Neural cell (in vitro differentiated cells): ENCODE results near the gene EFEMP2. TPM values are rescaled to one million over a fixed set of nuclear protein-coding genes. Genes with fewer than 3 reads are reported as not detected.

Experiments
- H2AFZ ChIP-seq: fragments of 200-600, 300-800 bp; sonication (generic), shearing (Covaris generic); 2 replicates; pipeline ENCODE4 v1.6.0; 2014; ENCODE audit warnings: low read depth, mild to moderate bottlenecking, antibody characterized with exemption, low read length, moderate library complexity
- H3F3A ChIP-seq: fragments of 200-600 bp; shearing (Covaris generic); 2 replicates; pipeline ENCODE4 v1.6.1; 2016; ENCODE audit warnings: mild to moderate bottlenecking, moderate library complexity, mixed read lengths, antibody characterized with exemption, low read length; ENCODE audit not compliant: insufficient read depth, poor library complexity, severe bottlenecking
- H3K27ac ChIP-seq: fragments of 200-600, 300-800 bp; sonication (generic), shearing (Covaris generic); 2 replicates; pipeline ENCODE4 v1.5.1; 2014; ENCODE audit warnings: mild to moderate bottlenecking, low read length, moderate library complexity
- H3K27me3 ChIP-seq: fragments of 300-800, 200-600 bp; sonication (generic), shearing (Covaris generic); 2 replicates; pipeline ENCODE4 v1.6.0; 2014; ENCODE audit warnings: mild to moderate bottlenecking, low read depth, low read length, moderate library complexity; ENCODE audit not compliant: insufficient read depth
- H3K36me3 ChIP-seq: fragments of 300-800, 200-600 bp; sonication (generic), shearing (Covaris generic); 2 replicates; pipeline ENCODE4 v1.5.1; 2014; ENCODE audit warnings: mild to moderate bottlenecking, antibody characterized with exemption, low read length, moderate library complexity; ENCODE audit not compliant: insufficient read depth
- H3K4me2 ChIP-seq: fragments of 300-800, 200-600 bp; sonication (generic), shearing (Covaris generic); 2 replicates; pipeline ENCODE4 v1.6.0; 2014; ENCODE audit warnings: mild to moderate bottlenecking, low read length
- H3K4me3 ChIP-seq: fragments of 300-800, 200-600 bp; sonication (generic), shearing (Covaris generic); 2 replicates; pipeline ENCODE4 v1.5.1; 2014; ENCODE audit warnings: mild to moderate bottlenecking, low read length, moderate library complexity
- H3K79me2 ChIP-seq: fragments of 200-600 bp; shearing (Covaris generic); replicated peaks from 2 replicates; pipeline ENCODE4 v1.6.0; 2014; ENCODE audit warnings: mild to moderate bottlenecking, low read length, moderate library complexity; ENCODE audit not compliant: insufficient read depth
- H3K9ac ChIP-seq: fragments of 300-800, 200-600 bp; sonication (generic), shearing (Covaris generic); 2 replicates; pipeline ENCODE4 v1.6.1; 2016; ENCODE audit warnings: mild to moderate bottlenecking, low read length, mixed read lengths
- H3K9me2 ChIP-seq: fragments of 200-600 bp; shearing (Covaris generic); 2 replicates; pipeline ENCODE4 v1.6.1; 2016; ENCODE audit warnings: mild to moderate bottlenecking, low read length, mixed read lengths; ENCODE audit not compliant: insufficient read depth
- H3K9me3 ChIP-seq: fragments of 200-600, 300-800 bp; sonication (generic), shearing (Covaris generic); 2 replicates; pipeline ENCODE4 v1.6.1; 2016; ENCODE audit warnings: mild to moderate bottlenecking, mixed run types, low read length, moderate library complexity, mixed read lengths
- H4K20me1 ChIP-seq: fragments of 200-600 bp; shearing (Covaris generic); 2 replicates; pipeline ENCODE4 v1.6.1; 2016; ENCODE audit warnings: mild to moderate bottlenecking, mixed run types; ENCODE audit not compliant: insufficient read depth
- EP300 ChIP-seq: fragments of 450-650 bp; conservative IDR thresholded peaks from 2 replicates; pipeline ENCODE4 v1.6.1; 2014; ENCODE audit warnings: antibody characterized with exemption, mild to moderate bottlenecking, moderate library complexity; ENCODE audit not compliant: poor library complexity, severe bottlenecking
- EZH2 ChIP-seq: fragments of 200-600, 300-800 bp; shearing (Covaris generic), sonication (generic); IDR thresholded peaks from 2 replicates; pipeline ENCODE4 v1.6.1; 2014; ENCODE audit warnings: antibody characterized with exemption, low read length, borderline replicate concordance, mild to moderate bottlenecking; ENCODE audit not compliant: insufficient read depth, poor library complexity, severe bottlenecking
- MXI1 ChIP-seq: fragments of 450-650 bp; conservative IDR thresholded peaks from 2 replicates; pipeline ENCODE4 v1.6.1; 2014; ENCODE audit warnings: antibody characterized with exemption, mild to moderate bottlenecking; ENCODE audit not compliant: poor library complexity, severe bottlenecking
- POLR2AphosphoS5 ChIP-seq: IDR thresholded peaks from 2 replicates; pipeline ENCODE4 v1.6.1; 2012
- RAD21 ChIP-seq: fragments of 450-650 bp; conservative IDR thresholded peaks from 2 replicates; pipeline ENCODE4 v1.6.1; 2014; ENCODE audit warnings: antibody characterized with exemption, mild to moderate bottlenecking, moderate library complexity
- SMC3 ChIP-seq: fragments of 450-650 bp; conservative IDR thresholded peaks from 2 replicates; pipeline ENCODE4 v1.6.1; 2014; ENCODE audit warnings: antibody characterized with exemption, mild to moderate bottlenecking, moderate library complexity; ENCODE audit not compliant: poor library complexity
- TAF1 ChIP-seq: IDR thresholded peaks from 2 replicates; pipeline ENCODE4 v1.6.1; 2012; ENCODE audit warnings: low read depth
- polyA plus RNA-seq: library from polyadenylated mRNA; depleted of rRNA; stranded (reverse); fragments of >200 nt; gene quantifications from 2 replicates; pipeline ENCODE4 v1.2.3, GENCODE V29; 2014
- TF ChIP-seq, protein P1 (sequence below): IDR thresholded peaks from 2 replicates; pipeline ENCODE4 v1.6.1; 2012; ENCODE audit warnings: borderline replicate concordance
- TF ChIP-seq, protein P2 (sequence below): fragments of 450-650 bp; IDR thresholded peaks from 2 replicates; pipeline ENCODE4 v1.5.1; 2014; ENCODE audit warnings: antibody characterized with exemption, mild to moderate bottlenecking, moderate library complexity; ENCODE audit not compliant: poor library complexity, severe bottlenecking

EFEMP2 gene
- polyA plus RNA-seq, 1 donor from 2014 or later = 0.67 TPM

GRCh38 chr11:65854852-65855837 is 17.5 kb downstream of the EFEMP2 start:
- peaks cover 48% of the 10 kb centered on the region for H4K20me1 ChIP-seq
- no peaks in the 10 kb centered on the region for H3K9me2 ChIP-seq
- TF ChIP-seq, protein P1, sequence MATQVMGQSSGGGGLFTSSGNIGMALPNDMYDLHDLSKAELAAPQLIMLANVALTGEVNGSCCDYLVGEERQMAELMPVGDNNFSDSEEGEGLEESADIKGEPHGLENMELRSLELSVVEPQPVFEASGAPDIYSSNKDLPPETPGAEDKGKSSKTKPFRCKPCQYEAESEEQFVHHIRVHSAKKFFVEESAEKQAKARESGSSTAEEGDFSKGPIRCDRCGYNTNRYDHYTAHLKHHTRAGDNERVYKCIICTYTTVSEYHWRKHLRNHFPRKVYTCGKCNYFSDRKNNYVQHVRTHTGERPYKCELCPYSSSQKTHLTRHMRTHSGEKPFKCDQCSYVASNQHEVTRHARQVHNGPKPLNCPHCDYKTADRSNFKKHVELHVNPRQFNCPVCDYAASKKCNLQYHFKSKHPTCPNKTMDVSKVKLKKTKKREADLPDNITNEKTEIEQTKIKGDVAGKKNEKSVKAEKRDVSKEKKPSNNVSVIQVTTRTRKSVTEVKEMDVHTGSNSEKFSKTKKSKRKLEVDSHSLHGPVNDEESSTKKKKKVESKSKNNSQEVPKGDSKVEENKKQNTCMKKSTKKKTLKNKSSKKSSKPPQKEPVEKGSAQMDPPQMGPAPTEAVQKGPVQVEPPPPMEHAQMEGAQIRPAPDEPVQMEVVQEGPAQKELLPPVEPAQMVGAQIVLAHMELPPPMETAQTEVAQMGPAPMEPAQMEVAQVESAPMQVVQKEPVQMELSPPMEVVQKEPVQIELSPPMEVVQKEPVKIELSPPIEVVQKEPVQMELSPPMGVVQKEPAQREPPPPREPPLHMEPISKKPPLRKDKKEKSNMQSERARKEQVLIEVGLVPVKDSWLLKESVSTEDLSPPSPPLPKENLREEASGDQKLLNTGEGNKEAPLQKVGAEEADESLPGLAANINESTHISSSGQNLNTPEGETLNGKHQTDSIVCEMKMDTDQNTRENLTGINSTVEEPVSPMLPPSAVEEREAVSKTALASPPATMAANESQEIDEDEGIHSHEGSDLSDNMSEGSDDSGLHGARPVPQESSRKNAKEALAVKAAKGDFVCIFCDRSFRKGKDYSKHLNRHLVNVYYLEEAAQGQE = no peak
- TF ChIP-seq POLR2AphosphoS5 = peak; percentile 1
- H3K27me3 ChIP-seq = no peaks in the 10 kb centered on the region
- H3K4me3 ChIP-seq = peak overlapping the region; percentile 100
- no peak overlapping the region for H3K27ac ChIP-seq
- H3F3A ChIP-seq = peaks cover 5% of the 10 kb centered on the region
- no peaks in the 10 kb centered on the region for H3K9me3 ChIP-seq
- H2AFZ ChIP-seq = no peak overlapping the region
- H3K79me2 ChIP-seq = peaks cover 38% of the 10 kb centered on the region
- no peak overlapping the region for H3K9ac ChIP-seq
- H3K4me2 ChIP-seq = peak overlapping the region; percentile 90
- peaks cover 5% of the 10 kb centered on the region for H3K36me3 ChIP-seq

- no peak overlapping the region for H3K9ac ChIP-seq
- no peak overlapping the region for H3K27ac ChIP-seq
- H2AFZ ChIP-seq = no peak overlapping the region
- H3K4me2 ChIP-seq = no peak overlapping the region
- peaks cover 5% of the 10 kb centered on the region for H3K36me3 ChIP-seq
- H3K9me3 ChIP-seq = no peaks in the 10 kb centered on the region
- TF ChIP-seq POLR2AphosphoS5 = peak; percentile 12
- no peak for TF ChIP-seq SMC3
- no peak overlapping the region for H3K4me3 ChIP-seq
- peaks cover 48% of the 10 kb centered on the region for H4K20me1 ChIP-seq
- no peaks in the 10 kb centered on the region for H3K9me2 ChIP-seq
- H3K27me3 ChIP-seq = no peaks in the 10 kb centered on the region
- peaks cover 5% of the 10 kb centered on the region for H3F3A ChIP-seq
- H3K79me2 ChIP-seq = peaks cover 38% of the 10 kb centered on the region
Observed at GRCh38 chr11:65854161-65854592, 18.4 kb downstream of the EFEMP2 start.

- H3K9me3 ChIP-seq = no peaks in the 10 kb centered on the region
- no peak overlapping the region for H3K27ac ChIP-seq
Observed at GRCh38 chr11:65853246-65853979, 19.2 kb downstream of the EFEMP2 start.

More at GRCh38 chr11:65853246-65853979, 19.2 kb downstream of the EFEMP2 start:
- H3K27me3 ChIP-seq = no peaks in the 10 kb centered on the region
- peaks cover 48% of the 10 kb centered on the region for H4K20me1 ChIP-seq
- H3K4me2 ChIP-seq = no peak overlapping the region
- TF ChIP-seq EZH2 (no peak), RAD21 (no peak), POLR2AphosphoS5 (no peak), EP300 (no peak), TAF1 (no peak), SMC3 (no peak), MXI1 (no peak)
- TF ChIP-seq, protein P1 = no peak
- TF ChIP-seq, protein P2, sequence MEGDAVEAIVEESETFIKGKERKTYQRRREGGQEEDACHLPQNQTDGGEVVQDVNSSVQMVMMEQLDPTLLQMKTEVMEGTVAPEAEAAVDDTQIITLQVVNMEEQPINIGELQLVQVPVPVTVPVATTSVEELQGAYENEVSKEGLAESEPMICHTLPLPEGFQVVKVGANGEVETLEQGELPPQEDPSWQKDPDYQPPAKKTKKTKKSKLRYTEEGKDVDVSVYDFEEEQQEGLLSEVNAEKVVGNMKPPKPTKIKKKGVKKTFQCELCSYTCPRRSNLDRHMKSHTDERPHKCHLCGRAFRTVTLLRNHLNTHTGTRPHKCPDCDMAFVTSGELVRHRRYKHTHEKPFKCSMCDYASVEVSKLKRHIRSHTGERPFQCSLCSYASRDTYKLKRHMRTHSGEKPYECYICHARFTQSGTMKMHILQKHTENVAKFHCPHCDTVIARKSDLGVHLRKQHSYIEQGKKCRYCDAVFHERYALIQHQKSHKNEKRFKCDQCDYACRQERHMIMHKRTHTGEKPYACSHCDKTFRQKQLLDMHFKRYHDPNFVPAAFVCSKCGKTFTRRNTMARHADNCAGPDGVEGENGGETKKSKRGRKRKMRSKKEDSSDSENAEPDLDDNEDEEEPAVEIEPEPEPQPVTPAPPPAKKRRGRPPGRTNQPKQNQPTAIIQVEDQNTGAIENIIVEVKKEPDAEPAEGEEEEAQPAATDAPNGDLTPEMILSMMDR = no peak
- no peak overlapping the region for H3K9ac ChIP-seq
- no peaks in the 10 kb centered on the region for H3K9me2 ChIP-seq
- H2AFZ ChIP-seq = no peak overlapping the region
- H3K4me3 ChIP-seq = no peak overlapping the region
- peaks cover 38% of the 10 kb centered on the region for H3K79me2 ChIP-seq
- peaks cover 5% of the 10 kb centered on the region for H3K36me3 ChIP-seq
- H3F3A ChIP-seq = peaks cover under 1% of the 10 kb centered on the region
